ENCODE measurements around the gene CPEB2. TPM values are rescaled to one million over a fixed set of nuclear protein-coding genes. Genes with fewer than 3 reads are reported as not detected.
"Not testable (repeated sequence)": the region's sequence is repeated elsewhere in the genome, so short reads cannot be mapped to it uniquely, and the experiment has no call there.

CPEB2 gene
- total RNA-seq, 1 experiment from 2014 or later = 2.0 TPM

GRCh38 chr4:15054541-15054940 lies 52.3 kb downstream of the CPEB2 start:
- Histone ChIP-seq H3K36me3 (replicated peaks; ENCODE audit: control insufficient read depth, insufficient read depth, low read length) (no peaks in the 10 kb centered on the region), H3K4me3 (ENCODE audit: insufficient read depth, low read depth, low read length) (no peak overlapping the region), H3K27me3 (ENCODE audit: control insufficient read depth, insufficient read depth, low read length) (no peaks in the 10 kb centered on the region)
- no peak for DNase-seq

DNA sequence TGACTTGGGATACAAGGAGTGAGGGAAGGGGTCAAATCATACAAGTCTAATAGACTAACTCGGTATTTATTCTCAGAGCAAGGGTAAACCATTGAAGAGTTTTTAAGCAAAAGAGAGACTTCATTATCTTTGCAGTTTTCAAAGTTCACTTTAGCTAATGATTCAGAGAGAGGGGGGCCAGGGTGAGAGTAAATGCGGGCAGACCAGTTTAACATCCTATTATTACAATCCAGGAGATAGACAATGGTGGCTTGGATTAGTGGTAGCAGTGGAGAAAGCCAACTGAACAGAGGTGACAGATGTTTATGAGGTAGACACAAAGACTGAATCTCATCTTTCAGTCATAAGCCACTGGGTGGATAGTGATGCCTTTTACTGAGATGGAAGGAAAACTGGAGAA lies 57.9 kb downstream of the CPEB2 start:
- Histone ChIP-seq H3K36me3 (replicated peaks; ENCODE audit: control insufficient read depth, insufficient read depth, low read length) (no peaks in the 10 kb centered on the region), H3K4me3 (ENCODE audit: insufficient read depth, low read depth, low read length) (no peak overlapping the region), H3K27me3 (ENCODE audit: control insufficient read depth, insufficient read depth, low read length) (no peaks in the 10 kb centered on the region)
- DNase-seq = no peak

DNA sequence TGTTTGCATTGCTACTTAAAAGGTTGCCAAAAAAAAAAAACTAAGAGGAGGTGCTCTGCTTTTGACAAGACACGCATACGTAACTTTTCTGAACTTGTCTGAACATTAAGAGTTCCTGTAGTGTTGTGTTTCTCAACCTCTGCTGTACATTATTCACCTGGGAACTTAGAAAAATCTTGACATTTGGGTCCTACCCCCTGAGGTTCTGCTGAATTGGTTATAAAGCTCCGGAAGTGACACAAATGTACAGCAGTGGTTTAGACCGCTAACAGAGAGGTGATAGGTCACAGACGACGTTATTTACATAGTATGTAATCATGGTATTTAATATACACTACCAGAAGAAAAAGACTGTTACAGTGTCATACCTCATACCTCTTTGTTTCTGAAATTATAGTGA lies 61.1 kb downstream of the CPEB2 start:
- no peak for DNase-seq
- H3K4me3 ChIP-seq (ENCODE audit: insufficient read depth, low read depth, low read length) = no peak overlapping the region
- no peaks in the 10 kb centered on the region for H3K27me3 ChIP-seq (ENCODE audit: control insufficient read depth, insufficient read depth, low read length)
- H3K36me3 ChIP-seq (replicated peaks; ENCODE audit: control insufficient read depth, insufficient read depth, low read length) = no peaks in the 10 kb centered on the region

- H3K36me3 ChIP-seq (replicated peaks; ENCODE audit: control insufficient read depth, insufficient read depth, low read length) = no peaks in the 10 kb centered on the region
Observed at GRCh38 chr4:15065516-15065915, 63.2 kb downstream of the CPEB2 start.

DNA sequence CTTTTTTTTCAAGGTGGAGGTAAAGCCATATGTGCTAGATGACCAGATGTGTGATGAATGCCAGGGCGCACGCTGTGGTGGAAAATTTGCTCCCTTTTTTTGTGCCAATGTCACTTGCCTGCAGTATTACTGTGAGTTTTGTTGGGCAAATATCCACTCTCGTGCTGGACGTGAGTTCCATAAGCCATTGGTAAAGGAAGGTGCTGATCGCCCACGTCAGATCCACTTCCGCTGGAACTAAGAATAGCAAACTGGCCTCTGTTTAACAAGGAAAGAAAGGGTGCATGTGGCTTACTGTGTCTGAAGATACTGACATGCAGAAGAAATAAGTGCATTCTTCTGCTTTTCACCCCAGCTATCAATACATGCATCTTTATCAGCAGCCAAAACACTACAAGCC lies 63.9 kb downstream of the CPEB2 start:
- H3K4me3 ChIP-seq (ENCODE audit: insufficient read depth, low read depth, low read length) = no peak overlapping the region
- no peak for DNase-seq
- no peaks in the 10 kb centered on the region for H3K27me3 ChIP-seq (ENCODE audit: control insufficient read depth, insufficient read depth, low read length)
- no peaks in the 10 kb centered on the region for H3K36me3 ChIP-seq (replicated peaks; ENCODE audit: control insufficient read depth, insufficient read depth, low read length)

More at GRCh38 chr4:15065516-15065915, 63.2 kb downstream of the CPEB2 start:
- H3K27me3 ChIP-seq (ENCODE audit: control insufficient read depth, insufficient read depth, low read length) = no peaks in the 10 kb centered on the region
- no peak for DNase-seq
- H3K4me3 ChIP-seq (ENCODE audit: insufficient read depth, low read depth, low read length) = no peak overlapping the region

DNA sequence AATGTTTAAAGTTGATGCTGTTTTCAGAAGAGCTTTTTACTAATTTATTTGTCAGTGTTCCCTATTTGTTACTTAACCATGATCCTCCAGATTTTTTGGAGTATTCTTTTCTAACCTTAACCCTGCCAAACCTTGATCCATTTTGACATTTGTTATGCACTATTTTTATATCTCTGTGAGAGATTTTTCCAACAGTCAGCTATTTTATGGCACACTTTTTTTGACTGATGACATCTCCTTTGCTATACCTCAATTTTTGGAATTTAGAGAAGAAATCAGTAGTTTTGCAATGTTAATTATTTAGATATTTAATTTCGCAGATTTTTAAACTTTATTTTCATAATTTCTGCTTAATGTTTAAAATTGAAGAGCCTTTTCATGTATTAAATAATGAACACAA lies 66.0 kb downstream of the CPEB2 start:
- no peak for DNase-seq
- Histone ChIP-seq H3K36me3 (replicated peaks; ENCODE audit: control insufficient read depth, insufficient read depth, low read length) (no peaks in the 10 kb centered on the region), H3K27me3 (ENCODE audit: control insufficient read depth, insufficient read depth, low read length) (no peaks in the 10 kb centered on the region), H3K4me3 (ENCODE audit: insufficient read depth, low read depth, low read length) (no peak overlapping the region)

- Histone ChIP-seq H3K36me3 (replicated peaks; ENCODE audit: control insufficient read depth, insufficient read depth, low read length) (no peaks in the 10 kb centered on the region), H3K27me3 (ENCODE audit: control insufficient read depth, insufficient read depth, low read length) (no peaks in the 10 kb centered on the region), H3K4me3 (ENCODE audit: insufficient read depth, low read depth, low read length) (no peak overlapping the region)
- DNase-seq = no peak
Observed at GRCh38 chr4:15075875-15076274, 73.6 kb downstream of the CPEB2 start.

- no peak for DNase-seq
- Histone ChIP-seq H3K36me3 (replicated peaks; ENCODE audit: control insufficient read depth, insufficient read depth, low read length) (no peaks in the 10 kb centered on the region), H3K27me3 (ENCODE audit: control insufficient read depth, insufficient read depth, low read length) (no peaks in the 10 kb centered on the region), H3K4me3 (ENCODE audit: insufficient read depth, low read depth, low read length) (no peak overlapping the region)
Observed at GRCh38 chr4:15077969-15078368, 75.7 kb downstream of the CPEB2 start.

GRCh38 chr4:15078682-15079642 lies 76.7 kb downstream of the CPEB2 start:
- no peaks in the 10 kb centered on the region for H3K27me3 ChIP-seq (ENCODE audit: control insufficient read depth, insufficient read depth, low read length)
- no peaks in the 10 kb centered on the region for H3K36me3 ChIP-seq (replicated peaks; ENCODE audit: control insufficient read depth, insufficient read depth, low read length)
- H3K4me3 ChIP-seq (ENCODE audit: insufficient read depth, low read depth, low read length) = no peak overlapping the region
- DNase-seq = no peak

- no peak for DNase-seq
- Histone ChIP-seq H3K36me3 (replicated peaks; ENCODE audit: control insufficient read depth, insufficient read depth, low read length) (no peaks in the 10 kb centered on the region), H3K27me3 (ENCODE audit: control insufficient read depth, insufficient read depth, low read length) (no peaks in the 10 kb centered on the region), H3K4me3 (ENCODE audit: insufficient read depth, low read depth, low read length) (no peak overlapping the region)
Observed at GRCh38 chr4:15084780-15085179, 82.5 kb downstream of the CPEB2 start.

DNA sequence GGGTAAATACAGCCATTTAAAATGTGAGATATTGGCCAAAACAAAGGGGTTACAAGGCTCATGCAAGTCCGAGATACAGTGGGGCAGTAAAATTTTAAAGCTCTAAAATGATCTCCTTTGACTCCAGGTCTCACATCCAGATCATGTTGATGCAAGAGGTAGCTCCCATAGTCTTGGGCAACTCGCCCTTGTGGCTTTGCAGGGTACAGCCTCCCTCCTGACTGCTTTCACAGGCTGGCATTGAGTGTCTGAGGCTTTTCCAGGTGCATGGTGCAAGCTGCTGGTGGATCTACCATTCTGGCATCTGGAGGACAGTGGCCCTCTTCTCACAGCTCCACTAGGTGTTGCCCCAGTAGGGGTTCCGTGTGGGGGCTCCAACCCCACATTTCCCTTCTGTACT lies 83.5 kb downstream of the CPEB2 start:
- DNase-seq; H3K4me3 ChIP-seq (ENCODE audit: insufficient read depth, low read depth, low read length); H3K27me3 ChIP-seq (ENCODE audit: control insufficient read depth, insufficient read depth, low read length); H3K36me3 ChIP-seq (replicated peaks; ENCODE audit: control insufficient read depth, insufficient read depth, low read length): not testable (repeated sequence)

- not testable (repeated sequence) for H3K36me3 ChIP-seq (replicated peaks; ENCODE audit: control insufficient read depth, insufficient read depth, low read length); DNase-seq; H3K4me3 ChIP-seq (ENCODE audit: insufficient read depth, low read depth, low read length); H3K27me3 ChIP-seq (ENCODE audit: control insufficient read depth, insufficient read depth, low read length)
Observed at GRCh38 chr4:15086259-15086658, 84.0 kb downstream of the CPEB2 start.

- no peaks in the 10 kb centered on the region for H3K27me3 ChIP-seq (ENCODE audit: control insufficient read depth, insufficient read depth, low read length)
- no peak overlapping the region for H3K4me3 ChIP-seq (ENCODE audit: insufficient read depth, low read depth, low read length)
- no peak for DNase-seq
- no peaks in the 10 kb centered on the region for H3K36me3 ChIP-seq (replicated peaks; ENCODE audit: control insufficient read depth, insufficient read depth, low read length)
Observed at GRCh38 chr4:15088394-15089035, 86.2 kb downstream of the CPEB2 start.

- Histone ChIP-seq H3K27me3 (ENCODE audit: control insufficient read depth, insufficient read depth, low read length) (no peaks in the 10 kb centered on the region), H3K4me3 (ENCODE audit: insufficient read depth, low read depth, low read length) (no peak overlapping the region), H3K36me3 (replicated peaks; ENCODE audit: control insufficient read depth, insufficient read depth, low read length) (no peaks in the 10 kb centered on the region)
- no peak for DNase-seq
Observed at GRCh38 chr4:15089979-15090378, 87.7 kb downstream of the CPEB2 start.

DNA sequence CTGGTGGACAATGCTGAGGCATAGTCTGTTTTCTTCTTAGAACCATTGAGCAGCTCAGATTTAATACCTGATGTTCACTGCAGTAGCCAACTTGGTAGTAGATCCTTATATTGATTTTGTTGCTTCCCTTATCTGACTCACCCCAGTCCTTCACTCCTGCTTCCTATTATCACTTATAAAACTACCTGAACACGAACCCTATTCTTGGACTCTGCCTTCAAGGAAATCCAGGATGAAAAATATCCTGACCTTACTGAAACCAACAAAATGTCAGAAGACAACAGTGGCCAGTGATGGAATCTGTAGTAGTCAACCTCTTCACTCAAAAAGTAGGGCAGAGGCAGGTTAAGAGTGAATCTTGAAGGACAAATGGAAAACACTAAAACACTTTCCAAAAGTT lies 98.1 kb downstream of the CPEB2 start:
- DNase-seq = no peak
- Histone ChIP-seq H3K36me3 (replicated peaks; ENCODE audit: control insufficient read depth, insufficient read depth, low read length) (no peaks in the 10 kb centered on the region), H3K4me3 (ENCODE audit: insufficient read depth, low read depth, low read length) (no peak overlapping the region), H3K27me3 (ENCODE audit: control insufficient read depth, insufficient read depth, low read length) (no peaks in the 10 kb centered on the region)
